HG03378 (cell line): ENCODE results near the gene SIGLEC10.
A peak's percentile ranks its signal among the peaks of the same experiment; 100 is the strongest.

ENCODE experiments used
- ATAC-seq: cut with Tn5 transposase; IDR thresholded peaks from one replicate; pipeline ENCODE4 v1.9.1; 2021; ENCODE audit warnings: mild to moderate bottlenecking, moderate library complexity; ENCODE audit not compliant: unreplicated experiment

The SIGLEC10 gene

GRCh38 chr19:51367565-51368365 is 49.7 kb downstream of the SIGLEC10 start:
- ATAC-seq, result peak; percentile 56

GRCh38 chr19:51367255-51367564 is 50.2 kb downstream of the SIGLEC10 start:
- no peak for ATAC-seq

GRCh38 chr19:51366389-51367254 is 50.8 kb downstream of the SIGLEC10 start:
- ATAC-seq, result peak; percentile 53

- no peak for ATAC-seq
These were observed 51.5 kb downstream of the SIGLEC10 start, which contains the start of gene ETFB for GRCh38 chr19:51365965-51366388. ETFB (minus strand) TSS chr19:51366388; CDS start chr19:51366326, 62 bp downstream.

DNA sequence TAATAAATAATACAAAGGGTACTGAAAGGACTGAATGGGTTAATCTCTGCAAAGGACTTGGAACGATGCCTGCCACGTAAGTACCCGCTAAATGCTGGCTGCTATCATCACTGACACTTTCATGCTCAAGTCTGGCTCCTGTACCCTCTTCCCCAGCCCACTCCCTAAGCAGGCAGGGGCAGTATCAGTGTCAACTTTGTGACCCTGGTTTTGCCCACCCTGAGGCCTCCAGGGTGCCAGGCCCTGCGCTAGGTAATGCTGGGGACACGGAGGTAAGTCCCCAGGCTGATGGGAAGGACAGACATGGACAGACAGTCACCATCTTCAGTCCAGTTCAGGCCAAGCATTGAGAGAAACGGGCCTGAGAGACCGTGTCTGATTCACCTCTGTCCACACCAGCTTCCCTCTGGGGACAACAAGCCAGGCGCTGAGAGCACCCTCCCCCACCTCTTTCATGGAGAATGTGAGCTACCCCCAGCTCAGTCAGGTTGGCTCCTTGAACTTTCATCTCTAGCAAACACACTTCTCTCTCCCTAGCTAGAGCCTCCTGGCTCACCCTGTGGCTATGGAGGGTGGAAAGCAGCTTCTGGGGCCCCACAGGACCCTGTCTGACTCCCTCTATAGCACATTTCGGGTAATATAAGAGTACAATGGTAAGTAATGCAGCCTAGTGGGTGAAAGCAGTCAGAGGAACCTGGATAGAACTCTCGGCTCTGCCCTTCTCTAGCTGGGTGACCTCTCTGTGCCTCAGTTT is 52.1 kb downstream of the SIGLEC10 start:
- no peak for ATAC-seq

GRCh38 chr19:51364200-51365106 is 53.0 kb downstream of the SIGLEC10 start:
- ATAC-seq, result no peak

DNA sequence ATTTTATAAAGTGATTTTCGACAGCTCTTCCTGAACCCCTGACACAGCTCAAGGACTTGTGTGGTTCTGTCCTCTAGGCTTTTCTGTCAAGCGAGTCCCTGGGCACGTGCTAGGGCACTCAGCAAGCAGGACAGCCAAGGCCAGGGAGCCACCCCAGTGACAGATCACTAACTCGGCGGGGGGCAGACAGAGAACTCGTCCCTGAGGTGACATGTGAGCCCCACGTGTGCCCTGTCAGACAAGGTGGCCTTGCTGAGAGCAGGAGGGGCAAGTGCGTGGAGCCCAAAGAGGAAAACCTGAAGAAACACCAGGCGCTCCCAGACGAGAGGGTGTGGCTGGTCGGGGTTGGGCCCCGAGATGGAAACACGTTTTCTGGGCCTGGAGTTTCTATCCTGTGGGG is 56.2 kb downstream of the SIGLEC10 start:
- no peak for ATAC-seq
